ENCODE results near the gene DNAH2.

Gene DNAH2

DNA sequence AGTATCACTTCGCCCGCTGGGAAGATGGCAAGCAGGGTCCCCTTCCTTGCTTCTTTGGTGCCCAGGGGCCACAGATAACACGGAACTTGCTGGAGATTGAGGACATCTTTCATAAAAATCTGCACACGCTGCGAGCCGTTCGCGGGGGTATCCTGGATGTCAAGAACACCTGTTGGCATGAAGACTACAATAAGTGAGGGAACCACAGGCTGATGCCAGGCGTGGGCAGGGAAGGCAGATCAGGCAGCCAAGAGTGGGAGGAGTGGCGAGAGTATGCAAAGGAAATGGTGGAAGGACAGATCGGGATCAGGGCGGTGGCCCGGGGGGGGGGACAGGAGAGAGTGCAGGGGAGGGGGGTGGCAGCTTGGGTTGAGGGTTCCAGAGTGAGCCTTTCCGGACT is 22.2 kb downstream of the DNAH2 start:
- no peak for DNase-seq (ENCODE audit: low spot score)
- TF ChIP-seq, protein P1, sequence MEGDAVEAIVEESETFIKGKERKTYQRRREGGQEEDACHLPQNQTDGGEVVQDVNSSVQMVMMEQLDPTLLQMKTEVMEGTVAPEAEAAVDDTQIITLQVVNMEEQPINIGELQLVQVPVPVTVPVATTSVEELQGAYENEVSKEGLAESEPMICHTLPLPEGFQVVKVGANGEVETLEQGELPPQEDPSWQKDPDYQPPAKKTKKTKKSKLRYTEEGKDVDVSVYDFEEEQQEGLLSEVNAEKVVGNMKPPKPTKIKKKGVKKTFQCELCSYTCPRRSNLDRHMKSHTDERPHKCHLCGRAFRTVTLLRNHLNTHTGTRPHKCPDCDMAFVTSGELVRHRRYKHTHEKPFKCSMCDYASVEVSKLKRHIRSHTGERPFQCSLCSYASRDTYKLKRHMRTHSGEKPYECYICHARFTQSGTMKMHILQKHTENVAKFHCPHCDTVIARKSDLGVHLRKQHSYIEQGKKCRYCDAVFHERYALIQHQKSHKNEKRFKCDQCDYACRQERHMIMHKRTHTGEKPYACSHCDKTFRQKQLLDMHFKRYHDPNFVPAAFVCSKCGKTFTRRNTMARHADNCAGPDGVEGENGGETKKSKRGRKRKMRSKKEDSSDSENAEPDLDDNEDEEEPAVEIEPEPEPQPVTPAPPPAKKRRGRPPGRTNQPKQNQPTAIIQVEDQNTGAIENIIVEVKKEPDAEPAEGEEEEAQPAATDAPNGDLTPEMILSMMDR (IDR thresholded peaks at IDR 0.05; ENCODE audit: extremely low read depth, missing control alignments) = no peak

DNA sequence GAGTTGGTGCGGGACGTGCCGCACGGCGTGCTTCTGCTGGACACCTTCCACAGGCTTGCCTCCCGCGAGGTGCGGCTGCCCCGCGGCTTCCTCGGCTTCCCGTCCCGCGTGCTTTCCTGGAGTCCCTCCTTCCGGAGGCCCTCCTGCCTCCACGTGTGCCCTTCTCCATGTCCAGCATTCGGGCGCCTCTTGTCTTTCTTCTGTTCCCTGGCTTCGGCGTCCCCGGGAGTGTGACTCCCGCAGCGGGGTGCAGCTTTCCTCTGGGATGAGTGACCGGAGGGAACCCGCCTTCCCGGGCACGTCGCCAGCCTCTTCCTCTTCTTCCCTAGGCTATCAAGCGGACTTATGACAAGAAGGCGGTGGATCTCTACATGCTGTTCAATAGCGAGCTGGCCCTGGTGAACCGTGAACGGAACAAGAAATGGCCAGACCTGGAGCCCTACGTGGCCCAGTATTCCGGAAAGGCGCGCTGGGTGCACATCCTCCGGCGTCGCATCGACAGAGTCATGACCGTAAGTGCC is 23.0 kb downstream of the DNAH2 start:
- no peak for DNase-seq (ENCODE audit: low spot score)
- TF ChIP-seq, protein P1 (IDR thresholded peaks at IDR 0.05; ENCODE audit: extremely low read depth, missing control alignments) = no peak

DNA sequence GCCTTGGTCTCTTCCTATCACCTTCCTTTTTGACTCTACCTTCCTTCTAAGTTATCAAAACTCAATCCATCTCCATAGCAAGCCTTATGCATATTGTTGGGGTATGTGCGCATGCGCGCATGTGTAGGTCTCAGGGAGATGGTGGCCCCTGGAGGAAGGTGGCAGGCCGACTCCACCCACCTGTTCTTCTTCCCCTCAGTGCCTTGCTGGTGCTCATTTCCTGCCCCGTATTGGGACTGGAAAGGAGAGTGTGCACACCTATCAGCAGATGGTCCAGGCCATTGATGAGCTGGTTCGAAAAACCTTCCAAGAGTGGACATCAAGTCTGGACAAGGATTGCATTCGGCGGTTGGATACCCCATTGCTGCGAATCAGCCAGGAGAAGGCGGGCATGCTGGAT is 25.2 kb downstream of the DNAH2 start:
- DNase-seq (ENCODE audit: low spot score) = no peak
- TF ChIP-seq, protein P1 (IDR thresholded peaks at IDR 0.05; ENCODE audit: extremely low read depth, missing control alignments) = no peak

DNA sequence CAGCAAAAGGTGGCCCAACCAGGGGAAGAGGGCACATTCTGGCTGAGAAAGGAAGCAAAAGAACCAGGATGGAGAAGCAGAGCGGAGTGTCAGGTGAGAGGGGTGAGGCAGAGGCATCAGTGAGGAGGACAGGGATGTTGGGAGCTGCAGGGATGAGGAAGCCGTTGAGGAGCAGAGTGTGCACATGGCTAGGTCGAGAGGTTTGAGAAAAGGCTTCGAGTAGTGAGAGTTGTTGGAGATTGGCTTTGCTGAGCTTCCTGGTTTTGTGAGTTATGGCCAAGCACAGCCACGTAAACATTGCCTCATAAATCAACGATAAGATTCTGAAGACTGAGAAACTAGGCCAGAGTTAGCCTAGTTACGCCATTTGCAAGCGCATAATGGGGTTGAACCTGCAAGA is 26.9 kb downstream of the DNAH2 start:
- TF ChIP-seq, protein P1 (IDR thresholded peaks at IDR 0.05; ENCODE audit: extremely low read depth, missing control alignments) = no peak
- no peak for DNase-seq (ENCODE audit: low spot score)

DNA sequence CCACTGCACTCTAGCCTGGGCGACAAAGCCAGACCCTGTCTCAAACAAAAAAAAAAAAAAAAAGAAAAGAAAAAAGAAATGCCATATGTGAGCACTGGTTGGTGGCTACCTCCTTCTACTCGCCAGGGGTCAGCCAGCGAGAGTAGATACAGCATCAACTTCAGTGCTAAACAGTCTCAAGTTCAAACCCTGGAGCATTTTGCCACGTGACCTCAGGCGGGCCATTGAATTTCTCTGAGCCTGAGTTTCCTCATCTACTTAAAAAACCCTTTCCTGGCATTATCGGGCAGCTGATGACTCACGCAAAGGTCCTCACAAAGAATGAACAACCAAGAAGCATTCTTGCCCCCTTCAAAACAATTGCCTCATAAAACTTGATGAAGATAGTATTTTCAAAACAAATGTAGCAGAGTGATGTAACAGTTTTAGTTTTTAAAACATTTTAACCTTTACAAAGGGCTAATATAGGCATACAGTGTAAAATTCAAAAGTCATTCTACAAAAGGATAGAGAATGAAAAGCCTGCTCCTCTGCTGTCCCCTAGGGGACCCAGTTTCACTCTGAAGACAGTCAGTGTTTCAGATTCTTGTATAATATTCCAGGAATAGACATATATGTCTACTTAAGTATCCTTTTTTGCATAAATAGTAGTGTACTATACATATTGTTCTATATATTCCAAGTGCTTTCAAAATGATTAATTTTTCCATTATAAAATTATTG is 28.4 kb downstream of the DNAH2 start:
- TF ChIP-seq, protein P1 (IDR thresholded peaks at IDR 0.05; ENCODE audit: extremely low read depth, missing control alignments) = no peak
- no peak for DNase-seq (ENCODE audit: low spot score)

DNA sequence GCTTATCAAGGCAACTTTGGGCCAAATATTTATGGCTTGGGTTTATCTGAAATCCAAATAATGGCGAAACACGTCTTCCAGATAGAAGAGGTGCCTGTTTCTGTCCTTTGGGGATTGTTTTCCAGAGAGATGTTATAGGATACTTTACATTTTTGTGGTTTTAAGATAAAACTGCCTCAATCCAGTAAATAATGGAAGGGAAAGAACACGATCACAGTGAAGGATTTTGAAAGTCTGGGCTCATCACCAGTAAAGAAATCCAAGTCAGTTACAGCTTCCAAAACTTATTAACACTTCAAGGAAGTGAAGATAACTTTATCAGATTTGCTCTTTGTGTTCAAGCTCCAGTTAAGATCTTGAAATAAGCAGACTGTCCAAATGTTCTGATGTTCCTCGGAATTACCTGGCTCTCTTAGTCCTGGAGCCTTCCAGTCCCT is 30.1 kb downstream of the DNAH2 start:
- TF ChIP-seq, protein P1 (IDR thresholded peaks at IDR 0.05; ENCODE audit: extremely low read depth, missing control alignments) = no peak
- no peak for DNase-seq (ENCODE audit: low spot score)

DNA sequence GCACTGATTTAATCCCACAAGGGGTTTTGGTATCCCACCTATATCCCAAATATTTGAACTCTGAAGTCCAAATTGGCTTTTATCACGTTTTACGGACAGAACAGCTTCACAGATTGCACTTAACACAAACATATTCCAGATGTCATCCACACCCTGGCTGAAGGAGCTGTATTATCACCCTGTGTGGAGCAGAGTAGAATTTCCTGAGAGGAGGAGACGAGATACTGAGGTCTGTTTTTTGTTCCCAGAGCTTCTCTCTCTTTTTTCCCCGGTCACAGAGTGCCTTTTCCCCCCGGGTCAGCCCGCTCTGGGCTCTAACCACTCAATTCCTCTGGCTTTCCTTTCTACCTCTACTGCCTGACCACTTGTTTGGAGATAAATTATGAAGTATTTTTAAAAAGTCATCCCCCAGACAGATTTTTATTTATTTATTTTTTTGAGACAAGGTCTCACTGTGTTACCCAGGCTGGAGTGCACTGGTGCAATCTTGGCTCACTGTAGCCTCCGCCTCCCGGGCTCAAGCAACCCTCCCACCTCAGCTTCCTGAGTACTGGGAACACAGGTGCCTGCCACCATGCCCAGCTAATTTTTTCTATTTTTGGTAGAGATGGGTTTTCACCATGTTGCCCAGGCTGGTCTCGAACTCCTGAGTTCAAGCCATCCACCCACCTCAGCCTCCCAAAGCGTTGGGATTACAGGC is 30.7 kb downstream of the DNAH2 start:
- no peak for DNase-seq (ENCODE audit: low spot score)
- TF ChIP-seq, protein P1 (IDR thresholded peaks at IDR 0.05; ENCODE audit: extremely low read depth, missing control alignments) = no peak

Measured in GM20000 (cell line).